Fibroblast of peridontal ligament (primary cell): ENCODE measurements around the gene CDH15.

ENCODE experiments used
- DNase-seq: peaks from one replicate; pipeline ENCODE4 v3.0.0-alpha.2; 2010; ENCODE audit errors: extremely low read depth

CDH15 gene

GRCh38 chr16:89140401-89140800 lies 31.1 kb upstream of the CDH15 start:
- no peak for DNase-seq

DNA sequence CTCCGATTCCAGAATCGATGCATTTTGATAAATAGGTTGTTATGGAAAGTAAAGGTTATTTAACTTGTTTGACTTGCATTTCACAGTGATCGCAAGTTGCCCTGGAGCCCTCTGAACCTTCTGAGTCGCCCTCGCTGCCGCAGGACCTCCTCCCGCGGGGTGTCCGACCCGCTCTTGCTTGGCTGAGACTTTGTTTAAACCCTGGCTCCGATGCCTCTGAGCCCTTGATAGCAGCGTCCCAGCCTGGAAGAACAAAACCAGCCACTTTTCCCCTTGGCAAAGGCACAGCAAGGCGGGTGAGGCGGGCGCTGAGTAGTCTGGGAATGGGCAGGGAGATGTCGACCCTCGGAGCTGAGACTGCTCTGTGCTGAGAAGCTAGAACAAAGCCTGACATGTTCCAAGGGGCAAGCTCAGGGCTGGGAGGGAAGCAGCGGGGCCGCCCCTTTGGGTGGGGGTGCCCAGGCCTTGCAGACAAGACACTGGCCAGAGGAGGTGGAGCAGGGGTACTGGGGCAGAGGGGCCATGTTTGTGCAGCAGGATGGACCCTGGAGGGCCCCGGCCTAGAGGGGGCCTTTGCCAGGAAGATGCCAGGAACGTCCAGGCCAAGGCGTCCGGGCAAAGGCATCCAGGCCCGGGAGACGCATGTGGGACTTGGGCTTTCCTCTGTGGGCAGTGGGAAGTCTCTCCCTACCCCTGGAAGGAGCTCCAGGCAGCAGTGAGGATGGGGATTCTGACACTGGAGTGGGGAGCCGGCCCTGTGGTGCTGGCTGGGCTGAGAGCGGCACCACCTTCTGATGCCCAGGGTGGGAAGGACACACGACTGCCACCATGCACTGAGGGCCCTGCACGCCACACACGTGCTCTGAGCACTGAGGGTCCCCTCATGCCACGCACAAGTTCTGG lies 30.3 kb upstream of the CDH15 start:
- DNase-seq: no peak

DNA sequence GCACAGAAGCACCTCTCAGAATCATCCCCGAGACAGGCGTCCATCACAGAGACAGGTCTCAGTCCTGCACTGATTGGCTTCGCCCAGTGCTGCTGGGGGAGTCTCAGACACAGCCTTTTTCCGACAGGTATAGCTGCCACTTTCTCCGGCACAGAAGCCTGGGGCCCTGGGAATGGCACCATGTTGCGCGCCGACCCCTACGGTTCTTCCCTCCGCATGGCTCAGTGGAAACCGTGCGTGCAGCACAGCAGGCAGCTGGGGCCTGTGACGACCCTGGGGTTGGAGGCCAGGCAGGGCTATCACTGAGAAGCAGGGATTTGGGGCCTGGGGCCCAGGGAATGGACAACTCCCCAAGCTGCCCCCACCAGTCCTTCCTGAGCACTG lies 29.7 kb upstream of the CDH15 start:
- no peak for DNase-seq

GRCh38 chr16:89142474-89143195 lies 28.9 kb upstream of the CDH15 start:
- peak; percentile 13 for DNase-seq

DNA sequence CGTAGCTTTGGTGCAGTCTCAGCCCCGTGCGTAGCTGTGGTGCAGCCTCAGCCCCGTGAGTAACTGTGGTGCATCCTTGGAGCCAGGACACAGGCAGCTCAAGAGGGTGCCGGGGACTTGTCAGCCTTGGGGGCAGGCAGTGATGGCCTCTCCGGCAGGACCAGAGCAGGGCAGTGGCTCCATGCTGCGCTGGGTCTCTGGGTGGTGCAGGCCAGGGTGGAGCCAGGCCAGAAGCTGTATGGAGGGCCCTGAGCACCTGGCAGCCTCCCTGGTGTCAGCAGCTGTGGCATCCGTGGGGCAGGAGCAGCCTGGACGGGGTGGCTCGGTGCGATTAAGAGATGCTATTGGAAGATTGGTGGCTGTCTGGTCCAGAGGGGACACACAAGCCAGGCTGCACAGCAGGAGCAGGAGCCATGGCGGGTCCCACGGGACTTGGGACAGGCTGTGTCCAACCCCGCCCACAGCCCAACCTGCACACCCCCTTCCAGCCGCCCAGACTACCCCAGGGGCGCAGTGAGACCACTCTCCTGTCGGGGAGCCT lies 28.3 kb upstream of the CDH15 start:
- no peak for DNase-seq

- DNase-seq: no peak
These were observed 27.5 kb upstream of the CDH15 start for GRCh38 chr16:89143911-89144675.

- DNase-seq: no peak
These were observed 26.9 kb upstream of the CDH15 start for GRCh38 chr16:89144681-89145080.

DNA sequence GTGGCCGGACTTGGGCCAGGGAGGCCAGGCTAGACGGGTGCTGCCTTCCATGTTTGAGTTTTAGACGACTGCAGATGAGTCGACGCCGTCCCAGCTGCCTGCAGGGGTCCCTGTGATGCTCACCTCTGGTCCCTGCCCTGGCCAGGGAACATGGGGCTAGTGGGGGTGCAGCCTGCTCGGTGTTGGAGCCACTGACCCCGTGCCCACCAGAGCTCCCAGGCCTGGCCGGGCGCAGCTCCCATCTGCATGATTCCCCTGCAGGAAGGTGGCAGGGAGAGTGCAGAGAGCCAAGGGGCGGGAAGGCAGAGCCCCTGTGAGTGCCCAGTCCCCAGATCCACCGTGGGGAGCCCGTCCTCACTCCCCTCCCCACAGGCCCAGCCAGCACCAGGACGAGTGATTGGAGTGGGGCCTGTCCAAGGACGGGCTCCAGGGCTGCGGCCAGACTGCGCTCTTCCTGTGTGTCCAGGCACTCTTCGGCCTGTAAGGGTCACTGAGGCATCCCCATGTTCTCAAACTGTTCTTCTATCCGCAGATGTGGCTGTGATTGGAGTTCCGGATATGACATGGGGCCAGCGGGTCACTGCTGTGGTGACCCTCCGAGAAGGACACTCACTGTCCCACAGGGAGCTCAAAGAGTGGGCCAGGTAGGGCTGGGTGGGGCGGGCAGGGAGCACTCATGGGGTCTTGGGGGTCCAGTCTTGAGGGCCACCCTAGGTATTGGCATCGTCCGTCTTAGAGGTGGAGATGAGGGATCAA lies 26.0 kb upstream of the CDH15 start:
- no peak for DNase-seq

DNA sequence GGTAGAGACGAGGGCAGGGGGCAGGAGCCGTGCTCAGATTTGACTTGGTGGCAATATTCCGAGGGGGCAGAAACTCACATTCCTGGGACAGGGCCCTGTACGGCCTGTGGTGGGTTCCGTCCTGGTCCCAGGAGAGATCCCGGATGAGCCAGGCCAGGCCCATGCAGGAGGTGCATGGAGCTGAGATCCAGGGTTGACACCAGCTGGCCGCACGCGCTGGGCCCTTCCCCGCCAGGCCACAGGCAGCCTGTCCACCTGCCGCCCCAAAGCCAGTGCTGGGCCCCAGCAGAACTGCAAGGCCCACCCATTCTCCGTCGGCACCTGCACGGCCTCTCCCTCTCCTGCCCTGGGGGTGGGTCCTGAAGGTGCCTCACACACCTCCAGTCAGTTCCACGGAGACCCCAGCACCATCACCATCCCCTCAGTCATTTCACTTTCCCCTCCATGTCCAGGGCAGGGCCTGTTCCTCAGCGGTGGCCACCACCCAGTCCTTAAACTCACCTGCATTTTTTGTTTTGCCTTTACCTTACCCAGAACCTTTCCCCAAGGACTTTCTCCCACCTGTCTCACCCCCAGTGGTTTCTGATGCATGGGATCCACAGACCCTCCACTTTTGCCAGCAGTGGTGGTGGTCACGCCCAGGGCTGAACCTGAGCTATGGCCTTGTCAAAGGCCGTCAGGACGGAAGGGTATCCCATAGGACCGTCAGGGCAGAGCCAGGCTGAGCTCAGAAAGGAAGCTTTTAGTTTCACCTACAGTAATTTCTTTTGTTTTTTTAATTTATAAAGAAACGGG lies 25.1 kb upstream of the CDH15 start:
- DNase-seq: no peak

GRCh38 chr16:89147085-89147817 lies 24.3 kb upstream of the CDH15 start:
- DNase-seq: no peak

GRCh38 chr16:89149386-89149785 lies 22.2 kb upstream of the CDH15 start:
- no peak for DNase-seq

DNA sequence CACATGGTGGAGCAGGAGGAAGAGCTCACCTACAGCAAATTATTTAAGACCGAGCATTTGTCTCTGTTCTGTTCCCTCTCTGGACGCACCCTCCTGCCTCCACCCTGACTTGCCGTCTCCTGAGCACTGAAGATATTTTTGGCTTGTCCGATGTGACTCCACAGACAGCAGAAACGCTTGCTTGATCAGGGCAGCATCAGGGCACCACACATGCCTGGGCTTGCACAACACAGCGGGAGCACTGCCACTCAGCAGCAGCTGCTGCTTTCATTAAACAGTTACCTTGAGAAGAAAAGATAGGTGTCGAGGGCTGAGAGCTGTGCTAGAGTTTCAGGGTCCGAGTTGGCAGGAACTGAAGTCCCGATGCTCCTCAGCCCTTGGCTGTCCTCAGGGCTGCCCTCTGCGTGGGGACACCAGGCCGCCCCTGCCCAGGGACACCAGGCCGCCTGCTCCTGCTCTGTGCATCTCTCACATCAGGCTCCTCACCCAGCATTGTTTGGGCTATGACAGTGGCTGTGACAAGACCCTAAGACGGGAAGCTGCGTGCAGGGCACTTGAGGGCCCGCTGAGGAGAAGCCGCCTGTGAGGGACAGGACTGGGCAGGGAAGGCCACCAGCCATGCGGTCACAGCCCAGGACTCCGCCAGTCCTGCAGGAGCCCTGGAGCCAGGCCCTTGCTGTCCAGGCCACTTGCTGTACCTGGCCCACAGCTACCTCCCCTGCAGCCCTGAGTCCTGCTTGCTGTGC lies 21.3 kb upstream of the CDH15 start:
- no peak for DNase-seq

- DNase-seq: no peak
These were observed 20.6 kb upstream of the CDH15 start for GRCh38 chr16:89150981-89151380.

DNA sequence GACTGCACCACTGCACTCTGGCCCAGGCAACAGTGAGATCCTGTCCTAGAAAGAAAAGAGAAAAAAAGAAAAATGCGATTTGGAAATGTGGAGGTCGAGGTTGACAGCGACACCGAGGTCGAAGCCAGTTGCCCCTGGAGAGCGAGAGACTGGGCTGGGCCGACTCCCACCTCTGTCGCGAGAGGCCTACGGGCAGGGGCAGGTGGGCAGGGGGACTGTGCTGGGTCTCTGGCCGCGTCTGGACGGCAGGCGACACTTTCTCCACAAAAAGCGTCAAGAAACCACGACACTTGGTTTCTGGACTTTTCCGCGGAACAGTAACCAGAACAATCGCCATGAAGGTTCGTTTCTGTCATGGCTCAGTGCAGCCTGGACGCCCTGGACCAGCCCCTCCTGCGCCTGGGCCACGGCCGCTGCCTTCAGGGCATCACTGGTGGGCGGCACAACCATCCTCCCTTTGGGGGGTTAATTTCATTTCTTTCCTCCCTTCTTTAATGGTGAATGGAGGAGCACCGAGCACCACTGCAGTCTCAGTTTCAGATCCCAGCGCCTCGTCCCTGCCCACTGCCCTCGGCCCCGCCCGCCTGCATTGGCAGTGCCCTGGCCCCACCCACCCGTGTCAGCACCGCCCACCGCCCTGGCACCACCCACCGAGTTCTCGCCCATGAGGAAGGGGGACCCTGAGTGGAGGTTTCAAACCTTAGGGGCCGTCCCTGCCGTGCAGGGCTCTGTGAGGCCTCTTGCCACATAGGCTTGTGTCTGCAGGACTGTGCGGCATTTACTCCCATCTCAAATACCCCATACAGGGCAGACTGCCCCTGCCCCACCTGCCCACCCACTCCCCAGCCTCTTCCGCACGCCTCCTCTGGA lies 18.5 kb upstream of the CDH15 start:
- DNase-seq: no peak

DNA sequence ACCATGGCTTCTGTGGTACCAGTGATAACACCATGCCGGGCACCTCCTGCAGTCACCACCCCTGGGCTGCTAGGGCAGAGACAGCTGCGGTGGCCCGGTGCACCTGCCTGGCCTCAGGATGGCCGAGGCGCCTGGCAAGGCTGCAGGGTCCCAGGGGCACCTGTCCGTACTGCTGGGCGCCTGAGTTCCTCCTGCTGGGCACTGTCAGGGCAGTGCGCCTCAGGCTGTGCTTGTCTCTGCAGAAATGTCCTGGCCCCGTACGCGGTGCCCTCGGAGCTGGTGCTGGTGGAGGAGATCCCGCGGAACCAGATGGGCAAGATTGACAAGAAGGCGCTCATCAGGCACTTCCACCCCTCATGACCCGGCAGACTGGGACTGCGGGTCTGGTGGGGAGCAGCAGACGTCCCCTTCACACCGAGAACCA lies 17.7 kb upstream of the CDH15 start:
- DNase-seq: no peak

- DNase-seq: no peak
These were observed 17.0 kb upstream of the CDH15 start for GRCh38 chr16:89154390-89155183.

GRCh38 chr16:89155184-89155679 lies 16.3 kb upstream of the CDH15 start:
- peak; percentile 68 for DNase-seq
